ENCODE data around the gene MTMR10. TPM values are rescaled to one million over a fixed set of nuclear protein-coding genes. Genes with fewer than 3 reads are reported as not detected.

MTMR10 gene
- total RNA-seq, 1 donor from 2014 or later = 14.8 TPM

DNA sequence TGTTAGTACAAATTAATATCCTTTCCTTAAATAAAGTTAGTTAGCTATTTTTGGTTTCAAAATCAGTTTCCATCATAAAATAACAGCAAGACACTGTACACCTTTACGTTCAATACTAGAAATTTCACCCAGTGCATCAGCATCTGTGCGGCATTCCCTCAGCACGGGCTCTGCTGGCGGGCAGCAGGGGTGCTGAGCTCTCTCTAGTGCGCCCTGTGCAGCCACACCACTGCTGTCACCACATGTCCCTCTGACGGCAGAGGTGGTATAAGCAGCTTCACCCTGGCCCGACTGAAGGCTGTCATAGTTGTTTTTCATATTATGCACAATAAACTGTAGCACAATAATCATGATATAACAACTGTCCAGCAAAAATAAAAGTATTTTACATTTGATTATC, 52.3 kb downstream of the MTMR10 start:
- peaks cover 39% of the 10 kb centered on the region for H3K36me3 ChIP-seq (ENCODE audit: insufficient read depth, low read length)

DNA sequence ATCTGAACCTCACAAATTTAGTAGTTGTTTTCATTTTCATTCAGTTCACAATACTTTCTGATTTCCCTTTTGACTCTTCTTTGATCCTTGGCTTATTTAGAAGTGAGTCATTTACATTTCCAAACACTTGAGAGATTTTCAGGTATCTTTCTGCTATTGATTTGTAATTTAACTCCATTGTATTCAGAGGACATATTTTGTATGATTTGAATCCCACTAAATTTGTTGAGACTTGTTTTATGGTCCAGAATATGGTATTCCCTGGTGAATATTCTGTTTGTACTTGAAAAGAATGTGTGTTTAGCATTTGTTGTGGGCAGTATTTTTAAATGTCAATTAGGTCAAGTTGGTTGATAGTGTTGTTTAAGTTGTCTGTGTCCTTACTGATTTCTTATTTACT, 58.1 kb downstream of the MTMR10 start:
- peaks cover 4% of the 10 kb centered on the region for H3K36me3 Mint-ChIP-seq (ENCODE audit: low read depth, unreplicated experiment)
- no peak overlapping the region for H3K27ac Mint-ChIP-seq (ENCODE audit: unreplicated experiment)
- Histone ChIP-seq H3K79me2 (ENCODE audit: insufficient read depth, low read length) (no peaks in the 10 kb centered on the region), H3K27me3 (ENCODE audit: insufficient read depth, low read length) (no peaks in the 10 kb centered on the region), H3K4me1 (ENCODE audit: insufficient read depth, low read length) (no peaks in the 10 kb centered on the region), H3K36me3 (ENCODE audit: insufficient read depth, low read length) (peaks cover 6% of the 10 kb centered on the region), H3K9me3 (ENCODE audit: insufficient read depth, low read depth, low read length) (no peaks in the 10 kb centered on the region), H3K4me2 (ENCODE audit: low read length) (no peak overlapping the region), H4K20me1 (ENCODE audit: insufficient read depth, low read length) (no peaks in the 10 kb centered on the region), H2AFZ (ENCODE audit: low read depth, low read length) (no peak overlapping the region), H3K4me3 (ENCODE audit: insufficient read depth, low read depth, low read length) (no peak overlapping the region), H3K27ac (ENCODE audit: low read depth, low read length) (no peak overlapping the region), H3K9ac (ENCODE audit: low read length) (no peak overlapping the region)
- no peaks in the 10 kb centered on the region for H3K4me1 Mint-ChIP-seq (ENCODE audit: low read depth, unreplicated experiment)
- no peaks in the 10 kb centered on the region for H3K27me3 Mint-ChIP-seq (ENCODE audit: low read depth, unreplicated experiment)
- no peak overlapping the region for H3K4me3 Mint-ChIP-seq (ENCODE audit: unreplicated experiment)
- DNase-seq (ENCODE audit: low read depth) (no peak), FAIRE-seq (no peak)
- no peaks in the 10 kb centered on the region for H3K9me3 Mint-ChIP-seq (ENCODE audit: unreplicated experiment)
- TF ChIP-seq EZH2 (IDR thresholded peaks at IDR 0.05; ENCODE audit: insufficient read depth, low read length) = no peak
- TF ChIP-seq, protein P1, sequence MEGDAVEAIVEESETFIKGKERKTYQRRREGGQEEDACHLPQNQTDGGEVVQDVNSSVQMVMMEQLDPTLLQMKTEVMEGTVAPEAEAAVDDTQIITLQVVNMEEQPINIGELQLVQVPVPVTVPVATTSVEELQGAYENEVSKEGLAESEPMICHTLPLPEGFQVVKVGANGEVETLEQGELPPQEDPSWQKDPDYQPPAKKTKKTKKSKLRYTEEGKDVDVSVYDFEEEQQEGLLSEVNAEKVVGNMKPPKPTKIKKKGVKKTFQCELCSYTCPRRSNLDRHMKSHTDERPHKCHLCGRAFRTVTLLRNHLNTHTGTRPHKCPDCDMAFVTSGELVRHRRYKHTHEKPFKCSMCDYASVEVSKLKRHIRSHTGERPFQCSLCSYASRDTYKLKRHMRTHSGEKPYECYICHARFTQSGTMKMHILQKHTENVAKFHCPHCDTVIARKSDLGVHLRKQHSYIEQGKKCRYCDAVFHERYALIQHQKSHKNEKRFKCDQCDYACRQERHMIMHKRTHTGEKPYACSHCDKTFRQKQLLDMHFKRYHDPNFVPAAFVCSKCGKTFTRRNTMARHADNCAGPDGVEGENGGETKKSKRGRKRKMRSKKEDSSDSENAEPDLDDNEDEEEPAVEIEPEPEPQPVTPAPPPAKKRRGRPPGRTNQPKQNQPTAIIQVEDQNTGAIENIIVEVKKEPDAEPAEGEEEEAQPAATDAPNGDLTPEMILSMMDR (IDR thresholded peaks at IDR 0.05; ENCODE audit: insufficient read depth, low read depth, low read length) = no peak

More for the DNA sequence above, 52.3 kb downstream of the MTMR10 start:
- Mint-ChIP-seq H3K36me3 (ENCODE audit: low read depth, unreplicated experiment) (peaks cover 4% of the 10 kb centered on the region), H3K9me3 (ENCODE audit: unreplicated experiment) (no peaks in the 10 kb centered on the region), H3K4me3 (ENCODE audit: unreplicated experiment) (no peak overlapping the region), H3K27ac (ENCODE audit: unreplicated experiment) (no peak overlapping the region), H3K4me1 (ENCODE audit: low read depth, unreplicated experiment) (no peaks in the 10 kb centered on the region), H3K27me3 (ENCODE audit: low read depth, unreplicated experiment) (no peaks in the 10 kb centered on the region)
- H3K27me3 ChIP-seq (ENCODE audit: insufficient read depth, low read length) = no peaks in the 10 kb centered on the region
- H3K9ac ChIP-seq (ENCODE audit: low read length) = no peak overlapping the region
- H3K4me2 ChIP-seq (ENCODE audit: low read length) = no peak overlapping the region
- H3K4me3 ChIP-seq (ENCODE audit: insufficient read depth, low read depth, low read length) = no peak overlapping the region
- TF ChIP-seq, protein P1 (IDR thresholded peaks at IDR 0.05; ENCODE audit: insufficient read depth, low read depth, low read length) = no peak
- TF ChIP-seq EZH2 (IDR thresholded peaks at IDR 0.05; ENCODE audit: insufficient read depth, low read length) = no peak
- no peaks in the 10 kb centered on the region for H3K79me2 ChIP-seq (ENCODE audit: insufficient read depth, low read length)
- peaks cover 3% of the 10 kb centered on the region for H4K20me1 ChIP-seq (ENCODE audit: insufficient read depth, low read length)
- H3K27ac ChIP-seq (ENCODE audit: low read depth, low read length) = no peak overlapping the region
- no peaks in the 10 kb centered on the region for H3K9me3 ChIP-seq (ENCODE audit: insufficient read depth, low read depth, low read length)
- no peak for FAIRE-seq
- no peak for DNase-seq (ENCODE audit: low read depth)
- no peaks in the 10 kb centered on the region for H3K4me1 ChIP-seq (ENCODE audit: insufficient read depth, low read length)
- no peak overlapping the region for H2AFZ ChIP-seq (ENCODE audit: low read depth, low read length)

DNA sequence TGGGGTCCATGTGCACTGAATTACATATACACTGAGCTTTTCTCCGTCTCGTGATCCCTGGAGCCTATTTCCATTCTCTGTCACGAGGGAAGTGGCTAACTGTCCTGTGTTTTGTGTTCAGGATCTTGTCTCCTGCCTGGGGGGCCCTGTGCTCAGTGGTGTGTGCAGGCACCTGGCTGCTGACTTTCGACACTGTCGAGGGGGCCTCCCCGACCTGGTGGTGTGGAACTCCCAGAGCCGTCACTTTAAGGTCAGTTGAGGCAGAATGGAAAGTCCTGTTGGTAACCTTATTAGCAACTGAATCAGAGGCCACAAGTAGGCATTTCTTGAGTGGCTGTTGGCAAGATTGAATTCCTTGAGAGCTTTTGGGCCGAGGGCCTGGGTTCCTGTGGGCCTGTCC, 61.0 kb downstream of the MTMR10 start:
- H3K4me1 Mint-ChIP-seq (ENCODE audit: low read depth, unreplicated experiment) = no peaks in the 10 kb centered on the region
- H3K27me3 Mint-ChIP-seq (ENCODE audit: low read depth, unreplicated experiment) = no peaks in the 10 kb centered on the region
- no peak overlapping the region for H3K4me3 Mint-ChIP-seq (ENCODE audit: unreplicated experiment)
- peaks cover 8% of the 10 kb centered on the region for H4K20me1 ChIP-seq (ENCODE audit: insufficient read depth, low read length)
- no peak for DNase-seq (ENCODE audit: low read depth)
- no peak overlapping the region for H3K27ac Mint-ChIP-seq (ENCODE audit: unreplicated experiment)
- H3K9me3 Mint-ChIP-seq (ENCODE audit: unreplicated experiment) = no peaks in the 10 kb centered on the region
- H3K9ac ChIP-seq (ENCODE audit: low read length) = no peak overlapping the region
- H2AFZ ChIP-seq (ENCODE audit: low read depth, low read length) = no peak overlapping the region
- H3K4me2 ChIP-seq (ENCODE audit: low read length) = no peak overlapping the region
- H3K27me3 ChIP-seq (ENCODE audit: insufficient read depth, low read length) = no peaks in the 10 kb centered on the region
- TF ChIP-seq EZH2 (IDR thresholded peaks at IDR 0.05; ENCODE audit: insufficient read depth, low read length) = no peak
- TF ChIP-seq, protein P1 (IDR thresholded peaks at IDR 0.05; ENCODE audit: insufficient read depth, low read depth, low read length) = no peak
- H3K36me3 ChIP-seq (ENCODE audit: insufficient read depth, low read length) = peaks cover 22% of the 10 kb centered on the region
- peaks cover 13% of the 10 kb centered on the region for H3K36me3 Mint-ChIP-seq (ENCODE audit: low read depth, unreplicated experiment)
- no peaks in the 10 kb centered on the region for H3K4me1 ChIP-seq (ENCODE audit: insufficient read depth, low read length)
- FAIRE-seq = no peak
- no peak overlapping the region for H3K27ac ChIP-seq (ENCODE audit: low read depth, low read length)
- H3K79me2 ChIP-seq (ENCODE audit: insufficient read depth, low read length) = no peaks in the 10 kb centered on the region
- H3K9me3 ChIP-seq (ENCODE audit: insufficient read depth, low read depth, low read length) = no peaks in the 10 kb centered on the region
- H3K4me3 ChIP-seq (ENCODE audit: insufficient read depth, low read depth, low read length) = no peak overlapping the region

Measured in astrocyte (in vitro differentiated cells and primary cell).